Thyroid gland (tissue), 4 donors: ENCODE measurements around the gene PGF.

Experiments used
- POLR2A ChIP-seq, 2 donors: fragments of 450-650 bp; IDR thresholded peaks; one replicate each; pipeline ENCODE4 v1.6.1; 2017; ENCODE audit warnings: antibody characterized with exemption in 2 of 2, mild to moderate bottlenecking in 2 of 2, moderate library complexity in 1 of 2
- TF ChIP-seq, protein P1 (sequence below), 6 experiments: fragments of 200-600 bp in 3 of 6; fragments of 450-650 bp in 3 of 6; sonication (generic) in 3 of 6; IDR thresholded peaks; one replicate each; pipeline ENCODE4 v1.5.1; 2016 to 2019; ENCODE audit warnings: antibody characterized with exemption in 6 of 6, mild to moderate bottlenecking in 2 of 6, inconsistent platforms in 1 of 6, moderate library complexity in 1 of 6

DNA sequence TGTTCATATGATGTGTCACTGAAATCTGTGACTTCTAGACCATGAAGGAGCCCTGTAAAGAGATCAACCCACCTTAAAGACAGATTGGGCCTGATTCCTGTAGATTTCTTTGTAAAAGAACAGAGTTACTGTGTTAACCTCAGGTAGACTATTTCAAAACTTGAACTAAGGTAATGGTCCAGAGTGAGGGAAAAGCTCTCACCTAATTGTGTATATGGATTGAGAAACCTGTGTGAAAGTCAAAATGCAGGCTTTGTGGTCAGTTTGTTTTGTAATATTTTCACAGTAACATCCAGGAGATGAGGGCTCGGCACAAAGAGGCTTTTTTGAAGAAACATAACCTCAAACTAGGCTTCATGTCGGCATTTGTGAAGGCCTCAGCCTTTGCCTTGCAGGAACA lies 57.3 kb downstream of the PGF start:
- TF ChIP-seq, protein P1, sequence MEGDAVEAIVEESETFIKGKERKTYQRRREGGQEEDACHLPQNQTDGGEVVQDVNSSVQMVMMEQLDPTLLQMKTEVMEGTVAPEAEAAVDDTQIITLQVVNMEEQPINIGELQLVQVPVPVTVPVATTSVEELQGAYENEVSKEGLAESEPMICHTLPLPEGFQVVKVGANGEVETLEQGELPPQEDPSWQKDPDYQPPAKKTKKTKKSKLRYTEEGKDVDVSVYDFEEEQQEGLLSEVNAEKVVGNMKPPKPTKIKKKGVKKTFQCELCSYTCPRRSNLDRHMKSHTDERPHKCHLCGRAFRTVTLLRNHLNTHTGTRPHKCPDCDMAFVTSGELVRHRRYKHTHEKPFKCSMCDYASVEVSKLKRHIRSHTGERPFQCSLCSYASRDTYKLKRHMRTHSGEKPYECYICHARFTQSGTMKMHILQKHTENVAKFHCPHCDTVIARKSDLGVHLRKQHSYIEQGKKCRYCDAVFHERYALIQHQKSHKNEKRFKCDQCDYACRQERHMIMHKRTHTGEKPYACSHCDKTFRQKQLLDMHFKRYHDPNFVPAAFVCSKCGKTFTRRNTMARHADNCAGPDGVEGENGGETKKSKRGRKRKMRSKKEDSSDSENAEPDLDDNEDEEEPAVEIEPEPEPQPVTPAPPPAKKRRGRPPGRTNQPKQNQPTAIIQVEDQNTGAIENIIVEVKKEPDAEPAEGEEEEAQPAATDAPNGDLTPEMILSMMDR (IDR thresholded peaks at IDR 0.05), result no peak
- no peak for TF ChIP-seq POLR2A (IDR thresholded peaks at IDR 0.05)
